ENCODE measurements around the gene PTH. TPM values are rescaled to one million over a fixed set of nuclear protein-coding genes. Genes with fewer than 3 reads are reported as not detected.

PTH gene
- total and polyA plus RNA-seq, 2 of the 8 experiments (the other 6 are each of a cell fraction or from before 2014, with no cell fraction given): not detected

DNA sequence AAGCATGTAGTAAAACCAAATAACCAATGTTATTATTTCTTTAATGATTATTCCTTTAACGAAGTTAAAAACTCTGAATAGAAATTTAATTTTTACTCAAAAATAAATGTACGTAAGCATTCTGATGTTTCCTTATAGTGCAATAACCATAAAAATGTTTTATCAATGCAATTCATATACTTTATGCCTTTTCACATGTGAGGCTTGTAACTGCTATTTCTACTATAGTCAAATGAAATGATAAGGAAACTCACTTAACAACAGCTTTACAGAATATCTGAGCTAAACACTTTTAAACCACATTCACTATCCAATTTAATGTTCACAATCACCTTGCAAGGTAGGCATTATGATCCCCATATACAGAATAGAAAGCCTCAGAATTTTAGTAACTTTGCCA, 50.2 kb downstream of the PTH start:
- Histone ChIP-seq H2AK5ac (ENCODE audit: low read depth, low read length) (no peak overlapping the region), H4K20me1 (replicated peaks in 1 of 2; ENCODE audit: control insufficient read depth in 1 of 2, insufficient read depth in 2 of 2, low read length in 2 of 2) (no peaks in the 10 kb centered on the region), H3K23me2 (ENCODE audit: low read depth, low read length) (no peaks in the 10 kb centered on the region), H2AFZ (ENCODE audit: low read length) (no peak overlapping the region), H3K4me3 (ENCODE audit: extremely low read depth in 1 of 4, insufficient read depth in 2 of 4, low read depth in 3 of 4, low read length in 4 of 4) (no peak overlapping the region), H2BK12ac (ENCODE audit: low read depth, low read length) (no peak overlapping the region), H4K91ac (replicated peaks; ENCODE audit: insufficient read length, low read length) (no peak overlapping the region), H3K4ac (replicated peaks; ENCODE audit: insufficient read length, low read depth, low read length) (no peak overlapping the region), H3K36me3 (ENCODE audit: control insufficient read depth in 2 of 4, insufficient read depth in 4 of 4, low read length in 3 of 4) (no peaks in the 10 kb centered on the region), H3K27me3 (replicated peaks in 1 of 4; ENCODE audit: control insufficient read depth in 3 of 4, extremely low read depth in 1 of 4, insufficient read depth in 3 of 4, low read length in 3 of 4) (no peaks in the 10 kb centered on the region), H3K9me3 (ENCODE audit: insufficient read depth in 2 of 2, low read depth in 1 of 2, low read length in 1 of 2) (no peaks in the 10 kb centered on the region), H2BK5ac (ENCODE audit: low read depth, low read length) (no peak overlapping the region), H3K18ac (ENCODE audit: extremely low read depth, low read length) (no peak overlapping the region), H3K79me2 (ENCODE audit: control insufficient read depth in 1 of 2, insufficient read depth in 2 of 2, low read length in 2 of 2) (peaks cover 0 to 11% of the 10 kb centered on the region in 2 experiments; a peak in 2 of 4 replicates), H3K56ac (replicated peaks; ENCODE audit: insufficient read length, low read depth, low read length) (no peak overlapping the region), H2BK120ac (replicated peaks; ENCODE audit: low read depth, low read length) (no peak overlapping the region), H3K4me2 (ENCODE audit: insufficient read depth in 1 of 2, low read depth in 2 of 2, low read length in 2 of 2) (no peak overlapping the region), H3K79me1 (ENCODE audit: low read depth, low read length) (no peaks in the 10 kb centered on the region), H2BK20ac (ENCODE audit: low read length) (no peak overlapping the region), H3K4me1 (replicated peaks in 1 of 4; ENCODE audit: control insufficient read depth in 3 of 4, insufficient read depth in 4 of 4, low read length in 3 of 4) (no peaks in the 10 kb centered on the region), H3K14ac (ENCODE audit: insufficient read length) (no peak overlapping the region), H3K9ac (replicated peaks in 1 of 4; ENCODE audit: extremely low read depth in 1 of 4, low read depth in 3 of 4, low read length in 3 of 4) (no peak overlapping the region), H2BK15ac (ENCODE audit: low read length) (no peak overlapping the region), H3K27ac (ENCODE audit: low read depth, low read length) (no peak overlapping the region), H4K5ac (ENCODE audit: insufficient read length, low read depth, low read length) (no peak overlapping the region), H4K8ac (ENCODE audit: extremely low read depth, insufficient read depth, low read length) (no peak overlapping the region), H3K23ac (ENCODE audit: insufficient read length) (no peak overlapping the region)
- FAIRE-seq: no peak
- TF ChIP-seq NANOG (IDR thresholded peaks at IDR 0.05; ENCODE audit: insufficient read depth, low read depth, low read length, poor library complexity, severe bottlenecking) (no peak), YY1 (IDR thresholded peaks at IDR 0.05; ENCODE audit: low read depth, low read length) (no peak)
- 83% methylated on average over 2 of the region's 2 CpGs; no CpG with 5 or more reads in 1 of the 2 experiments for WGBS, 2 experiments (ENCODE audit: extremely low coverage in 1 of 2, insufficient coverage in 1 of 2, insufficient read length in 1 of 2, insufficient replicate concordance in 2 of 2, low coverage in 1 of 2, low lambda C conversion rate in 2 of 2, missing lambda C conversion rate in 1 of 2)
- POLR2A ChIA-PET (ENCODE audit: partially characterized antibody): no interaction called here
- CTCF ChIA-PET (ENCODE audit: partially characterized antibody): interaction anchor here (1.5 kb wide), 1 partner anchor 19 kb away, joined by 4 read pairs; no protein-coding TSS in a partner anchor
- DNase-seq (ENCODE audit: low read depth in 1 of 2, low spot score in 2 of 2): no peak

Other genes starting within 250 kb of the PTH start
- gene BMAL1, start 218.2 kb downstream of the PTH start, total RNA-seq (2021; fragmentation: NEBNext Ultra II Directional; extraction: Animal tissue kit (Norgen Biotek cat#: 25700)): 6.8 and 9.9 TPM in 2 replicates
- gene BMAL1, start 218.2 kb downstream of the PTH start, polyA plus RNA-seq (2011; rRNA removed): 4.1 and 6.9 TPM in 2 replicates
- 22.2 TPM in 2 replicates for gene BTBD10, start 32.8 kb downstream of the PTH start, total RNA-seq (2021; fragmentation: NEBNext Ultra II Directional; extraction: Animal tissue kit (Norgen Biotek cat#: 25700))
- 7.8 and 13.8 TPM in 2 replicates for gene BTBD10, start 32.8 kb downstream of the PTH start, polyA plus RNA-seq (2011; rRNA removed)
- 65.1 and 68.5 TPM in 2 replicates for gene FAR1, start 172.7 kb upstream of the PTH start, total RNA-seq (2021; fragmentation: NEBNext Ultra II Directional; extraction: Animal tissue kit (Norgen Biotek cat#: 25700))
- 17.2 and 29.7 TPM in 2 replicates for gene FAR1, start 172.7 kb upstream of the PTH start, polyA plus RNA-seq (2011; rRNA removed)

All from H1 (cell line).